Lung (tissue), 12 donors: Measurements from ENCODE around the gene SPATA31D1. TPM values are rescaled to one million over a fixed set of nuclear protein-coding genes. Genes with fewer than 3 reads are reported as not detected.

Experiments used
- ATAC-seq: fragments of 200-7000 bp; cut with Tn5 transposase; one replicate; pipeline ENCODE4 v1.9.1; 2020; ENCODE audit warnings: moderate number of reproducible peaks; ENCODE audit not compliant: insufficient read depth, low FRiP score
- DNase-seq, 3 donors: peaks; one replicate each; pipeline ENCODE4 v3.0.0-alpha.2; 2013 to 2017
- H3K27ac ChIP-seq, 2 donors: one replicate each; pipeline ENCODE4 v1.5.1; 2013; ENCODE audit warnings: mild to moderate bottlenecking in 2 of 2, moderate library complexity in 2 of 2, control low read depth in 1 of 2, inconsistent platforms in 1 of 2, low read depth in 1 of 2, low read length in 1 of 2
- H3K27me3 ChIP-seq, 3 donors: one replicate each; pipeline ENCODE4 v1.5.1; 2013; ENCODE audit warnings: low read length in 2 of 3; ENCODE audit not compliant: control insufficient read depth in 3 of 3, insufficient read depth in 3 of 3
- H3K36me3 ChIP-seq, 4 donors: one replicate each; pipeline ENCODE4 v1.5.1; 2013; ENCODE audit warnings: low read length in 4 of 4, mild to moderate bottlenecking in 1 of 4, moderate library complexity in 1 of 4; ENCODE audit not compliant: control insufficient read depth in 4 of 4, insufficient read depth in 4 of 4
- H3K4me1 ChIP-seq, 5 donors: one replicate each; pipeline ENCODE4 v1.5.1; 2013; ENCODE audit warnings: low read length in 5 of 5, mild to moderate bottlenecking in 2 of 5, moderate library complexity in 1 of 5; ENCODE audit not compliant: control insufficient read depth in 5 of 5, insufficient read depth in 5 of 5
- H3K4me3 ChIP-seq: one replicate; pipeline ENCODE4 v1.5.1; 2013; ENCODE audit warnings: mild to moderate bottlenecking, control low read depth, moderate library complexity
- H3K9ac ChIP-seq, 2 donors: one replicate each; pipeline ENCODE4 v1.5.1; 2013; ENCODE audit warnings: low read length in 2 of 2, control low read depth in 1 of 2; ENCODE audit not compliant: insufficient read depth in 1 of 2
- H3K9me3 ChIP-seq, 4 donors: one replicate each; pipeline ENCODE4 v1.5.1; 2013; ENCODE audit warnings: low read length in 3 of 4, mild to moderate bottlenecking in 1 of 4, moderate library complexity in 1 of 4; ENCODE audit not compliant: control insufficient read depth in 4 of 4, insufficient read depth in 3 of 4
- WGBS, 2 donors: extraction: QIAGEN DNeasy Blood & Tissue Kit; methylation state at CpG; one replicate each; pipeline ENCODE4 v1.1.7; 2013; 5-methylcytosine and 5-hydroxymethylcytosine counted together
- polyA plus RNA-seq, 2 donors: library from polyadenylated mRNA; stranded (reverse); fragments of 200-250 nt; gene quantifications; one replicate each; pipeline ENCODE4 v1.2.1, GENCODE V29; 2013
- total RNA-seq, 2 donors: library from RNA; depleted of rRNA in 1 of 2; stranded (reverse); fragments of >200 nt in 1 of 2; gene quantifications; one replicate each; pipeline ENCODE4 v1.2.1, GENCODE V29; 2014 to 2021
- TF ChIP-seq, protein P1 (sequence below): IDR thresholded peaks from 2 replicates; pipeline ENCODE4 v1.5.1; 2012; ENCODE audit warnings: mild to moderate bottlenecking; ENCODE audit errors: control extremely low read depth, extremely low read depth
- donor health status: control.
- donor health status: control.
- donor health status: Bipolar disorder and iron deficiency.
- donor health status: healthy.
- donor health status: DM: yes; HTN: yes; CAD: no.

Gene SPATA31D1
- total and polyA plus RNA-seq, 4 donors, result not detected

DNA sequence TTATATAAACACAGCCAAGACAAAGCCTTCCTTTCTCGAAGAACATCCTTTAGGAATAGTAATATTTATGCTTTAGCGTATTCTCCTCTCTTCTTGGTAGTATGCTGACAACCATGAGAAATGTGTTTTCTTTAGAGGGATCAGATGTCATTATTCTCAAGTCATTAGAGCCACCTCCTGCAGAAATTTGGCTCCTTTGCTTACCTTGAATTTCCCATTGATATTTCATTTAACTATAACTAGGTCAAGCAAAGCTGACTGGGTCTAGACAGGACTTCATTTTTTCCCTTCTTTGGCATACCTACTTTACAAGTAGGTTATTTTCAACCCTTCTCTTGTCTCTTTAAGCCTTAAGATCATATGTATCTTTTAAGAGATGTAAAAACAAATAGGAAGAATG lies 50.3 kb downstream of the SPATA31D1 start:
- H3K4me1 ChIP-seq, result peaks cover 0 to 12% (median 0%) of the 10 kb centered on the region in 5 donors
- H3K4me3 ChIP-seq, result no peak overlapping the region
- no peaks in the 10 kb centered on the region for H3K9me3 ChIP-seq
- no peak for DNase-seq
- H3K36me3 ChIP-seq, result no peaks in the 10 kb centered on the region
- 84 to 88% methylated on average over 2 of the region's 2 CpGs for WGBS, 2 donors
- no peak overlapping the region for H3K9ac ChIP-seq
- H3K27ac ChIP-seq, result no peak overlapping the region
- ATAC-seq, result no peak
- TF ChIP-seq, protein P1, sequence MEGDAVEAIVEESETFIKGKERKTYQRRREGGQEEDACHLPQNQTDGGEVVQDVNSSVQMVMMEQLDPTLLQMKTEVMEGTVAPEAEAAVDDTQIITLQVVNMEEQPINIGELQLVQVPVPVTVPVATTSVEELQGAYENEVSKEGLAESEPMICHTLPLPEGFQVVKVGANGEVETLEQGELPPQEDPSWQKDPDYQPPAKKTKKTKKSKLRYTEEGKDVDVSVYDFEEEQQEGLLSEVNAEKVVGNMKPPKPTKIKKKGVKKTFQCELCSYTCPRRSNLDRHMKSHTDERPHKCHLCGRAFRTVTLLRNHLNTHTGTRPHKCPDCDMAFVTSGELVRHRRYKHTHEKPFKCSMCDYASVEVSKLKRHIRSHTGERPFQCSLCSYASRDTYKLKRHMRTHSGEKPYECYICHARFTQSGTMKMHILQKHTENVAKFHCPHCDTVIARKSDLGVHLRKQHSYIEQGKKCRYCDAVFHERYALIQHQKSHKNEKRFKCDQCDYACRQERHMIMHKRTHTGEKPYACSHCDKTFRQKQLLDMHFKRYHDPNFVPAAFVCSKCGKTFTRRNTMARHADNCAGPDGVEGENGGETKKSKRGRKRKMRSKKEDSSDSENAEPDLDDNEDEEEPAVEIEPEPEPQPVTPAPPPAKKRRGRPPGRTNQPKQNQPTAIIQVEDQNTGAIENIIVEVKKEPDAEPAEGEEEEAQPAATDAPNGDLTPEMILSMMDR, result no peak
- H3K27me3 ChIP-seq, result no peaks in the 10 kb centered on the region

Other genes with a start within 250 kb of the SPATA31D1 start
- not detected for gene SPATA31D4, start 60.3 kb upstream of the SPATA31D1 start, total RNA-seq
- not detected for gene SPATA31D4, start 60.3 kb upstream of the SPATA31D1 start, polyA plus RNA-seq
- not detected for gene SPATA31D3, start 45.3 kb upstream of the SPATA31D1 start, total RNA-seq
- under 1 TPM in 1 of 2 donors, not detected in 1; 0.02 TPM for gene SPATA31D3, start 45.3 kb upstream of the SPATA31D1 start, polyA plus RNA-seq